ENCODE results near the gene CABLES1.
"Not testable (repeated sequence)": the region's sequence is repeated elsewhere in the genome, so short reads cannot be mapped to it uniquely, and the experiment has no call there.

CABLES1 gene

DNA sequence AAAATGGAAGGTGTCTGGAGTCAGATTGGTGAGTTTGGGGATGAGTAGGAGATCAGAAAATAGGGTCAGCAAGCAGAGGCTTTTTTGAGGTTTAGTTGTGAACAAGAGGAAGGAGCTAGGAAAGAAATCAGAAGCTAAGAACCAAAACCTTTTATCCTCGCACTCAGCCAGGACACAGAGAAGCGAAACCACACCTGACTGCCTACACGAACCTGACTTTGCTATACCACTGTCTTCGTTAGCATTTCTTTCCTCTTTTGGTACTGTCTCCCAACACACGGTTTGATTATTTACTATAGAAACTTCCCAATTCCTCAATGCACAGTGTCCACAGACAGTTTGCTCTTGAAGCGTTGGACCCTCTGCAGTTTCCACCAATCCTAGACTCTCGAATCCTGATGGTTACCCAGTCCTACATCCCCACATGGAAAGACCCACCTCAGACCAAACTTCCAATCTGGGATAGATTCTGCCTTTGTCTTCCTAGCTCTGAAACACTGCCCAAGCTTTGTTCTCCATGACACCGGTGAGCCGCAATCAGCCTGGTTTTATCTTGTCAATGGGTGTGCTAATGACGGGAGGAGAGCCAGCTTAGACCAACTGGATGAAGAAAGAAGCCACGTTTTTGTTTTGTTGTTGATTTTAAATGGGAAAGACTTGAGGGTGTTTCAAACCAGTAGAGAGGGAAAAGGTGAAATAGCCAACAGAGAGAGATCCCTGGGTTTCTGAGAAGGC, 137.4 kb downstream of the CABLES1 start:
- DNase-seq, result no peak

DNA sequence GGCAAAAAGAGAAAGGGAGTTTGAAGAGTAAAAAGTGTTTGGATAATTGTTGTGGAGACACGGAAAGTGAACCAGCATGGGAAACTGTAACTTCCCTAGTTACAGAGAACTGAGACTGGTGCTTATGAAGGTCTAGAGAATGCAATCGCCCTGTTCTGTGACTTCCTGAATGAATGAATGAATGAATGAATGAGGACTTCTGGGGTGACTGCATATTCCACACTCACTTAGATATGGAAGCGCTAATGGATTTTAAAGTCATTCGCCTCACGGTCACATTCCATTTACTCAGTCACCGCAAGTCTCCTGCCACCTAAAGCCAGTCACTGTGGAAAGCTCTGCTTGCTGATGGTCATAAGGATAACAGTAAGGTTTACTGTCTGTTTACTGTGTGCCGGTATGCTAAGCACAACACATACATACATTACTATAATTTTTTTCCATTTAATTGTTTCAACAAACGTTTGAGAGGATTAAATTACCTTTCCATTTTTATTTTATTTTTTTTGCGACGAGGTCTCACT, 138.2 kb downstream of the CABLES1 start:
- no peak for DNase-seq

DNA sequence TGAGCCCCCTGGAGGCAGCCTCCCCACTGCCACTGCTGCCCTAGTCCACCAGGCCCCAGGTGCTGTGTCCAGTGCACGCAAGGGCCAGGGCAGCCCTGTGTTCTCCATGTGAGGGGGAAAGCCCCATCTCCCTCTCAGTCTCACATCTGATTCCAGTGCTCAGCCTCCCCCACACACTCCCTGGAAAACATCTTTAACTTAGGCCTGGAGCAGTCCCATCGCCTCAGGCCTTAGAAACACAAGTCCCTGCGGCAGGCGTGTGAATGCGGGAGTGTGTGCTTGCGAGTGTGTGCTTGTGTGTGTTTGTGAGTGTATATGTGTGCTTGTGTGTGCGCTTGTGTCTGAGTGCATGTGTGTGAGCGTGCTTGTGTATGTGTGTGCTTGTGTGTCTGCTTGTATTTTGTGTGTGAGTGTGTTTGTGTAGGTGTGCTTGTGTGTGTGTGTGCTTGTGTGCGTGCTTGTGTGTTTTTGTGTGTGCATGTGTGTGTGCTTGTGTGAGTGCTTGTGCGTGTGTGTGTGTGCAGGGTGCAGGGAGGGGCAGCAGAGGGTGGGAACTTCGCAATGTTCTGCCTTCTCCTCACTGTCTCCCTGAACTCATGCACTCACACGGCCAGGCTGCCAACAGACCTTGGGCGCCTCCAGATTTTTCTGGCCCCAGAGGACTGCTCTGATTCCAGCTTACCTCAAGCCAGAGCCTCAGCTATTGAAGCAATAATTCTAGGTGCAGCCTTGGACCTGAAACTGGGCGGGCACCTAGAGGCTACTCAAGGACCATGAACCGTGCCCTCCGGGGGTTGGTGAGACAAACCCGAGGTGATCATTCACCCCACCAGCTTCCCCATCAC, 139.6 kb downstream of the CABLES1 start:
- no peak for DNase-seq

DNA sequence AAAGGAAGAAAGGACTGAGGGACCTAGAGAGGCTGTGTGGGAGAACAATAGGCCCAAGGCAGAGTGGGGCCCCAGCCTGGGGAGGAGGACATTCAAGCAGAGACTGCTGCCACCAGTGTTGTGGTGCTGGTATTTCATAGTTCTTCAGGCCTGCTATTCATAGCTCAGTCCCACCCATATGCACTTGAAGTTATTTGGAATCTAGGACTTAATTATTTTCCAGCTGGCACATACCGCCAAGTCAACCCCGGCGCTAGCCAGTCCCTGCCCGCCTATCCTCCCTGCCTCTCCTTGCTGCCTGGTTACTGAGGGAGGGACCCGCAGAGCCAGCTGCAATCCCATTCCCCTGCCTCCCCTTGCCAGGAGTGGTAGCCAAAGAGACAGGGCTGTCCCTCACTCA, 141.2 kb downstream of the CABLES1 start:
- DNase-seq, result no peak

DNA sequence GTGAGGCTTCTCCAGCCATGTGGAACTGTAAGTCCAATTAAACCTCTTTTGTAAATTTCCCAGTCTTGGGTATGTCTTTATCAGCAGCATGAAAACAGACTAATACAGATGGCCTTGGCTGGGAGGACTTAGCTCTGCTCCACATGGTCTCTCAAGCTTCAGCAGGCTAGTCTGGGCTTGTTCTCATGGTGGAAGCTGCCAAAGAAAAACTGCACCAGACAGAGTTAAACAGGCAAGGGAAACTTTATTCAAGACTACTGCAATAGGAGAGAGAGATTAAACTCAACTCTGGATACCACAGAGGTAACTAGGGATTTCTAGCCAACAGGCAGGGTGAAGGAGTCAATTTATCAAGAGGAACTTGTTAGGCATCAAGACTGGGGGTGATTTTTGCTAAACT, 142.1 kb downstream of the CABLES1 start:
- no peak for DNase-seq

DNA sequence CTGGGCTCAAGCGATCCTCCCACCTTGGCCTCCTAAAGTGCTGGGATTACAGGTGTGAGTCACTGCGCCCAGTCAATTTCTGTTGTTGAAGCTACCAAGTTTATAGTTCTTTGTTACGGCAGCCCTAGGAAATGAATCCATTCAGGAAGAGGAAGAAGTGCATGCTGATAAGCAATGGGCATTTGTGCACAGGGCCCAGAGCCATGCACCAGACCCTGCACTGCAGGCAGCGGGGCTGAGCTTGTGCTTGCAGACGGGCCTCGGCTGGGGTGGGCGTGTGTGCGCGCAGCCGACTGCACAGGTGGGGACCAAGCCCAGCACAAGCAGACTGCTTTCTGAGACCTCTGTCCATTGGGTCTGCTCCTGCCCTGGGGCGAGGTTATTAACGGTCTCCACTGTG, 144.6 kb downstream of the CABLES1 start:
- no peak for DNase-seq

DNA sequence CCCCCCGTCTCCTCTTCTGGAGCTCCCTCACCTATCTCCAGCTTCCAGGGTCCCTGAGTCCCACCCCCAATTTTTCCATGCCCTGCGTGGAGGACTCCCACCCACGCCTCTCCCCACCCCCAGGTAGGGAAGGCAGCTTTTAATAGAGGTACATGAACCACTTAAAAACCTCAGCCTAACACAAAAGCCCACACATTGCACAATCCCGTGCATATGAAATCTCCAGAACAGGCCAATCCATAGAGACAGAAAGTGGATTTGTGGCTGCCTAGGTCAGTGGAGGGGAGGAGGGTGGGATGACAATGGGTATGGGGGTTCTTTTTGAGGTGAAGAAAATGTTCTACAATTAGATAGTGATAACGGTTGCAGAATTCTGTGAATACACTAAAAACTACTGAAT, 145.6 kb downstream of the CABLES1 start:
- no peak for DNase-seq

DNA sequence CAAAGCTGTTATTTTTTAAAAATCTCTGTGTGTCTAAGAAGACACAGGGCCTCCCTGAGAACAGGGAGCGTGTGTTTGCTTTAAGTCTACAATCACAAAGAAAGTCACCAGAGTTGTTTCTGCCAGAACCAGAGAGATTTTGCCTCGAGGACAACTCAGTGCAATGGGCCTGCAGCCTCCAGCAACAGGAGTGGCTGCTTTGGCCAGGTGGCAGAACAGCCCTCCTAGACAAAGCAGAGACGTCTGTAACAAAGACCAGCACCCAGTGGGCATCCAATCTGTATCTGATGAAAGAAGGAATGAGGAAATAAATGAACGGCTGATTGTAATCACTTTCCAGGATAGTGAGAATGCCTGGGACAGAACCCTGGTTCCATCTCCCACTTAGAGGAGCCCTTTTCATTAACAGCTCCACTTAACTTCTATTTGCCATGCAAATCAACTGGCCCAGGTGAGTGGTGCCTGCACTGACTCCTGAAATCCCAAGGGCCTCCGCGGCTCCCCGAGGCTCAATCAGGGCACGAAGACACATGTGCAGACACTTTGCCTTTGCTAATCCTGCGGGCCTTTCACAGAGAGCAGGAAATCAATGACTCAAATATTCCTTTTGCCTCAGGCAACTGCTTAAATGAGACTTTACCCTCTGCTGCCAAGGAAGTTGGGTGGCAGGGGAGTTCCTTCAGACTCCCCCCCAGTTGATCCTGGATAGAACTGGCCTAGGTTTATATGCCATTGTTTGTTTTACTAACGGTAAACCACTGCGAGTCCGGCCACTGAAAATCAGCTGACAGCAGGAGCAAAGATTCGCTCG, 146.5 kb downstream of the CABLES1 start:
- no peak for DNase-seq

DNA sequence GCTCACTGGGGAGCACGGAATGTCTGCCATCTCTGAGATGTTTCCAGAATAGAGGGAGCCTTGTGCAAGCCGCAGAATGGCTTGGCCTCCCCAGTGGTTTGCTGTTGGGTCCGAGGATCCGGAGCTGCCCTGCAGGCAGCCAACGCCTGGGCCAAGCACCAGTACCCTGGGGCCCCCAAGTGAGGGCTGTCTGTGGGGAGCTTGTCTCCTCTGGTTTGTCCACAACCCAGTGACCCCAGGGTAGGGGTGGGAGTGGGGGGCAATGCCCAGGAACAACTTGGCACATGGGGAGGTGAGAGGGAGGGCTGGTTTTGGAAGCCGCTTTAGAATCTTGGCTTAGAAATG, 147.1 kb downstream of the CABLES1 start:
- no peak for DNase-seq

DNA sequence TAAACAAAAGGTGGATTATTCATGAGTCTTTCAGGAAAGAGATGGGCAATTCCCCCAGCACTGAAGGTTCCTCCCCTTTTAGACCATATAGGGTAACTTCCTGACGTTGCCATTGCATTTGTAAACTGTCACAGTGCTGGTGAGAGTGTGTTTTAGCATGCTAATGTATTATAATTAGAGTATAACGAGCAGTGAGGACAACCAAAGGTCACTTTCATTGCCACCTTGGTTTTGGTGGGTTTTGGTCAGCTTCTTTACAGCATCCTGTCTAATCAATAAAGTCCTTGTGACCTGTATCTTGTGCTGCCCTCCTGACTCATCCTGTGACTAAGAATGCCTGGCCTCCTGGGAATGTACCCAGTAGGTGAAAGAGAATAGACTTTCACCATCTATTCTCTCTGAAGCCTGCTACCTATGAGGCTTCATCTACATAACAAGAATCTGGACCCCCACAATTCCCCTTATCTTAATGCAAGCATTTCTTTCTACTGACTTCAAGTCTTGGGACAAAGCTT, 148.7 kb downstream of the CABLES1 start:
- DNase-seq, result no peak

DNA sequence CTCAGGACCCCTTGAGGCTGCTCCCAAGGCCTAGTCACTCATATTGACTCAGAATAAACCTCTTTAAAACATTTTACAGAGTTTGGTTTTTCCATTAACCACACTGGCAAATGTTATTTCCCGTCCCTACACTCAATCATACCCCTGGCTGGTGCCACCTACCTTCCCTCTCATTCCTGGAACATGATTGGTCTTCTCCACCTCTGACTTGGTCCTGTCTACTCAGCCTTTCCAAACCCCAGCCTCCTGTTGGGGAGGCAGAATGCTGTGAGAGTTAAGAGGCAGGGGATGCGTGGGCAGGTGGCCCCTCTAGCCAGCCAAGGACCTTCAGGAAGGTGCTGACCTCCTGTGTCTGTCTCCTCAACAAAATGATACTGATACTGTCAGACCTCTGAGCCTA, 149.3 kb downstream of the CABLES1 start:
- no peak for DNase-seq

DNA sequence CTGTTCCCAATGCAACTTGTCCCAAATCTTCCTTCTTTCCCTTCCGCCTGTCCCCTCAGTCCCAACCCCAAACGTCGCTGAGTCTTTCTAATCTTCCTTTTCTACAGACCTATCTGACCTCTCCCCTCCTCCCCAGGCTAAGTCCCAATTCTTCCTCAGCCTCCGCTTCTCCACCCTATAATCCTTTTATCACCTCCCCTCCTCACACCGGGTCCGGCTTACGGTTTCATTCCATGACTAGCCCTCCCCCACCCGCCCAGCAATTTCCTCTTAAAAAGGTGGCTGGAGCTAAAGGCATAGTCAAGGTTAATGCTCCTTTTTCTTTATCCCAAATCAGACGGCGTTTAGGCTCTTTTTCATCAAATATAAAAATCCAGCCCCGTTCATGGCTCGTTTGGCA, 150.3 kb downstream of the CABLES1 start:
- not testable (repeated sequence) for DNase-seq

DNA sequence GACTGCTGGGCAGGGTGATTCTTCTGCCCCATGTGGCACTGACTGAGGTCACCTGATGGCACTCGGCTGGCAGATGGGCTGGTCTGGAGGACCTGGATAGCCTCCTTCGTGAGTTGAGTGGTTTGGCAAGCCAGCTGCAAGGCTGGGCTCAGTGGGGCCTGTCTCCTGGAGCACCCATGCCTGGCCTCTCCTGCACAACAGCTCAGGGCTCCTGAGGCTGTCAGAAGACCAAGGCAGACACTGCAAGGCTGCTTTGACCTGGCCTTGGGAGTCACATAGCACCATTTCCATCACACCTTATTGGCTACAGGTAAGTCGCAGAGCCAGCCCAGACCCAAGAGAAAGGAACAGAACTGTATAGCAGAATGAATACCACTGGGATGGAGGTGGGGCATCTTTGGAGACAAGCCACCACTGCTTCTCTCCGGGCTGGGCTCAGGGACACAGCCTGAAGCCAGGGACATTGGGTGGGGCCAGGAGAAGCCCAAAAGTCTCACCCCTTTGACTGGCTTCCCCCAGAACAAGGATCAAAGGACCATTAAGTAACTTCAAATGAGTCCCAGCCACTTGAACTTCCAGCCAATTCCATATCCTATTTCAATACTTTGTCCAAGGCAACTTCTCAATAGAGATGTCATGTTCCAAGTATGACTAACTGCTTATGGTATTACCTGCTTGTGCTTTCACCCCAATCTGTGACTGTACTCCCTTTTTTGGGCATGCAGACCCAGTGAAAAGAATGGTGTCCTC, 156.3 kb downstream of the CABLES1 start:
- DNase-seq, result no peak

DNA sequence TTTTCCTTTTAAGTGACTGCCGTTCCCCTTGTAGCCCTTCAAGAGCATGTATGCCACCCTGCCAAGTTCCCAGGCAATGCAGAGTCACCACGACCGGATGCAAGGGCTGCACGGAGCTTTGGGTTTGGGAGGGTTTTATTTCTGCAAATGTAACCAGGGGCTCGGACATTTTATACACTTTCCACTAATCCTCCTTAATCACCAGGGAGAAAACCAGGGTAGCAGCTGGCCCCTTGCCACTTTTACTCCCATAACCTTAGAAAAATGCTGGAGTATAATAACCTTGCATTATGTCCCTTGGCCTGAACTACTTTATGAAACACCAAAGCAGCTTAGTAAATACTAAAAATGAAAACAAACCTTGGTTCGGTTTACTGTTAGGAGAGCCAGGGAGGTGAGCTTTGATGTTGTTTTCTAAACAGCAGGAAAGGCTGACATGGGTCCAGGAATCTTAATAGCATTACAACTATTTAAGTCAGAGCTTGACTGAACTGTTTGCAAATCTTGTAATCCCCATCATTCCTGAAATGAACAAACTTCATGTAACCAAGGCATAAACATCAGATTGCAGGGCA, 165.0 kb downstream of the CABLES1 start:
- DNase-seq, result no peak

DNA sequence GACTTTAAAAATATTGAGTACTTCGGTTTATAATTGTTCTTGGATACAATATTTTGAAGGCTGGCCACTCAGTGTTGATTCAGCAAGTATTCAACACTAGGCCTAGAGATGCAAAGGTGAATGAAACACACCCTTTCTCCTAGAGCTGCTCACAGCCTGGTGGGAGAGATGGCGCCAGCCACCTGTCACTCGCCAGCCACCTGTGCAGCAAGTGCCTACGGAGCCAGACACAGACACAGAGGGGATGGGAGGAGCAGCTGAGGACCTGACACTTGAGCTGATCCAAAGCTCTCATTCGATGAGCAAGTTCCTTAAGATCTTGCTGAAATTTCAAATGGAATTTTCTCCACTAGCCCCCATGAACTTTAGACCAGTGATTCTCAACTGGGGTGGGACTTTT, 166.7 kb downstream of the CABLES1 start:
- DNase-seq, result no peak

DNA sequence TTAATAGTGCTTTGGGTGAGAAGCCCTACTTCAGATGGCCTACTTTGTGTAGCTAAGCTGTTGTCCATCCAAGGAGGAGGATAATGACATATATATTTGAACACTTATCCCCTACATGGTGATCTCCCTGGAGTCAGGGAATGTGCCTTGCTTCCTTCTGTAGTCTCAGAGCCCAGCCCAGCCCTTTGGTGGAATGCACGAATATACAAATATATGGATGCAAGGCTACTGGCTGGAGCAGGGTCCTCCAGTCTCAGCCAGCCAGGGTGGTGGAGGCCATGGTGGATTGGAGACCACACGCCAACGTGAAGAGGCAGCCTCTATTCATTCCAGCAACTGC, 167.2 kb downstream of the CABLES1 start:
- no peak for DNase-seq

DNA sequence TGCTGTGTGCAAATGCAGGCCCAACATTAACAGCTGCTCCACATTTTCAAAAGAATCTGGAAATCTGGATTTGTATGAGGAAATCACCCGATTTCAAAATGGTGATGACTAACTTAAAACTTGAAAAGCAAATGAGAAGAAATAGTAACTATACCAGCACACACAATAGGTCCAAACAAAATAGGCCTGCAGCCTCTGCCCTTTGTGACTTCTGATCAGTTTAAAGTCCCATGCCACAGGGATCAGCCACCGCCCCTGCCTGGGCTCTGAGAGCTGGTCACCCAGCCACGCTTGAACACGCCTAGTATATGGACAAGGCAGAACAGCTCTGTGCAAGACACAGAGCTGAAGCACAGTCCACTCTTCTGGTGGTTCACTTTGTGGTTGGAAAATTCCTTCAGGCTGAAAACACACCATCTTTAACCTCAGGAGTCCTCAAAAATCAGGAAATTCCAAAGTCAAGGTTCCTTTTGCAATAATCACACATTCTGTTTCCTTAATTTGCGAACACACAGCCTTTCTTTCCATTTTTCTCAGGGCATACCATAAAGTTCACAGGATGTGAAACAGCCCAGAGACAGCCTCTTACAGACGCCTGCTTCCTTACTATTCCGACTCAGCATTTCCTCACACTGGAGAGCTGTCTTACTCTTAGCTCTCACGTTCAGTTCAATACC, 167.7 kb downstream of the CABLES1 start:
- DNase-seq, result no peak

DNA sequence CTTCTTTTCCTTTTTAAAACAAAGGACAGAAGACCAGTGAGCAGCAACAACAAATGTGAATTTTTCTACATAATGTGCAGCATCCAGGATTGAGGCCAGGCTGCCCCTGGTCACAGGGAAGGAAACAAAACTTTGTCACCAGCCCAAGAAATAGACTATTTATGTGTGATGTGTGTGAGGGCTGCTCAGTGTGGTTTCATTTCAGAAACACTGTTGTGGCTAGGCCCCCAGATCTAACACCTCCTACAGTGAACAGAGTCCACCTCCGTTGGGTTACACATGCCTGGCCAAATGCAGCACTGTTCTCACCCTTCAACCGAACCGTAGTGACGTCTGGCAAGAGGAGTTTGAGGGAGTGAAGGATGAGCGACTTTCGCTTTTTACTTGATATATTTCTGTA, 171.5 kb downstream of the CABLES1 start:
- no peak for DNase-seq

DNA sequence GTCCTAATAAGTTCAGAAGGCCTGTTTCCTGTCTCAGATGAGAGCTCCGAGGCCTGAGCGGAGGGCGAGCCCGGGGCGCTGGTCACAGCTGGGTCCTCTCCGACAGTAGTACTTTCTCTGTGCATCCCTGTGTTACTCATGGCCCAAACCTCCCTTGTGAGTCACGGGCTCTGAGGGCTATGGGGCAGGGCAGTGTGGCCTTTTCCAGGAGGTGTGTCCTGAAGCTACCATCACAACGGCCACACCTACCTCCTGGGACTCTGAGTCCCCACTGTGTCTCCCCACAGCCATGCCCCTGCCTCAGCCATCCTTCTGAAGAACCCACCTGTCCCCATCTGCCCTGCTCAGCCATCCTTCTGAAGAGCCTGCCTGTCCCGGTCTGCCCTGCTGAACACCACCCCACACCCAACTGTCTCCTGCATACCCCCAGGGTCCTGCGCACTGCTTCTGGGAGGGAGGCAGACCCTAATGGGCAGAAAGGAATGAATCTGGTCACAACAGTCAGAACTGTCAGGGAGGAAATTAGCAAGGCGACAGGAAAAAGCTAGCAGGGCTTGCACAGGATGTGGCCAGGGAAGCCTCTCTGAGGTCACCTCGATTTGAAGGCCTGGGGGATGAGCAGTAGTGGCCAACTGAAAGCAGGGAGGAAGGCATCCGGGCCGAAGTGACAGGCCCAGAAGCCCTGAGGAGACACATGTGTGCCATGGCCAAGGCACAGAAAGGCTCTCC, 172.4 kb downstream of the CABLES1 start:
- no peak for DNase-seq

Data from NCI-H1694 treated with DMSO at 0.1 percent for 48 hours (cell line).